NCI-H2227 (cell line): ENCODE measurements around the gene KCNJ1.

Experiments used
- DNase-seq: peaks from one replicate; lab custom pipeline; 2025; ENCODE audit not compliant: unreplicated experiment; lab: John Stamatoyannopoulos, UW

Gene KCNJ1

GRCh38 chr11:128882451-128882850, 15.4 kb upstream of the KCNJ1 start:
- no peak for DNase-seq

DNA sequence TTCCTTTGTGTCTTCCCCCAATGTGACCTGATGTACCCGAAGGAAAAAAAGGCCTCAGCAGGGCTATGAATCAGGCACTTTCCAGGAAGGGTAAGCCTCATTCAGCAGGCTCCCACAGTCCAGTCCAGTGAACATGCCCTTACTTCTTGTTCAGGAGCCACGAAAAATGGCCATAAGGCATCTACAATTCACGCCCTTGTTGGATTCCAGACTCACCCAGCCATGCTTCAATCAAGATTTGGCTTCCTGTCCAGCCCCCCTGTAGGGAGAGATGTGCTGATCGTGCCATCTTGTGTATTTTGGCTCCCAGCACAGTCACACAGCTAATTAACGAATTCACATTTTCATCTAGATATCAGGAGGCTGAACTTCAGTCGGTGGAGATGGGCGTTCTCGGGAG, 14.1 kb upstream of the KCNJ1 start:
- DNase-seq, result no peak

DNA sequence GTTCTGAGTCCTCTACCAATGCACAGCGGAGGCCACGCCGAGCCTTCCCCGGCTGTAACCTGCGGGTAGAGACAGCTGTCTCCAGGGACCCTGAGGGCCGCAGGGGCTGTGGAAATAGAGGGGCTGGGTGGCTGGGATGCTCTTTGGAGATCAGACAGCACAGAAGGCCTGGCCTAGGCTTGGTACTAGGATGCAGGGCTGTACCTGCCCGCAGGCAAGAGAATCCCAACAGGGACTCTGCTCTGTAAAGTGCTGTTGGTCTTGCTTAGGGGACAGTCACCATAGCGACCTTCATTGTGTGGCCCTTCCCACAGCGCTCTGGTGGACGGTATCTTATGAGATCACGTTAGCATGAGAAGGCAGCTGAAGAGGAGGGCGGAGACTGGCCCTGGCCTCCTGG, 12.7 kb upstream of the KCNJ1 start:
- DNase-seq, result no peak

DNA sequence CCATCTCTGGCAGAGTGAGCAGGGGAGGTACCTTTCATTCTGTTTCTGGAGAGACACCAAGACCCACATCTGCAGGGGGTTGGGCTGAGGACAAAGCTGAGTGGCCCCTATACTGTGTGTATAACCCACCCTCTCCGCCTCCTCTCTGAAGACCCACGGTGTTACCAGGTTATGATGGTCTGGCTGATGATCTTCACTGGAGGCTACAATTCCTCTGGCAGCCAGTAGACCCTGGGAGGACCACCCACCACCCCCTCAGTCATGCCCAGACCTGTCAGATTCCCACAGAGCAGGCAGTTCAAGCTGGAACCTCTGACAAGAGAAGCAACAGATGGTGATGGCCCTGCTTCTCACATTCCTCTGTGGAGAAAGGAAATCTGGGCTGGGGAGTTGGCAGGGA, 11.4 kb upstream of the KCNJ1 start:
- no peak for DNase-seq

DNA sequence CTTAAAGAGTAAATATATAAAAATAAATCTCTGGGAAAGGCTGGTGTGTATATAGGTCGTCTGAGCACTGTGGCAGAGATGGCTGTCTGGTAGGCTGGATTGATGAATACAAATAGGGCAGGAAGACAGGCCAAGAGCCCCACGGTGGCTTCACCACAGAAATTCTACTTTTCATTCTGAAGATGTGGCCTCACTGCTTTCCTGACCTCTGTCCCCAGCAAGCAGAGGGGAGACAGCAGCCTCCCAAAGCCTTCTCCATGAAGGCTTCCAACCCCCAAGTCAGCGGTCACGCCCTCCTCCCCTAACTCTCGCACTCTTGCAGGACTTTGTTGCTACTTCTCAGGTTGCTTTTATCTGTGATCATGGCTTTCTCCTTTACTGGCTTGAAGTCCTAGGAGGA, 10.6 kb upstream of the KCNJ1 start:
- no peak for DNase-seq

- no peak for DNase-seq
These were observed 9.1 kb upstream of the KCNJ1 start for GRCh38 chr11:128876133-128876650.

- DNase-seq, result no peak
These were observed 7.3 kb upstream of the KCNJ1 start for GRCh38 chr11:128874427-128874826.

GRCh38 chr11:128872594-128872993, 5.5 kb upstream of the KCNJ1 start:
- no peak for DNase-seq

DNA sequence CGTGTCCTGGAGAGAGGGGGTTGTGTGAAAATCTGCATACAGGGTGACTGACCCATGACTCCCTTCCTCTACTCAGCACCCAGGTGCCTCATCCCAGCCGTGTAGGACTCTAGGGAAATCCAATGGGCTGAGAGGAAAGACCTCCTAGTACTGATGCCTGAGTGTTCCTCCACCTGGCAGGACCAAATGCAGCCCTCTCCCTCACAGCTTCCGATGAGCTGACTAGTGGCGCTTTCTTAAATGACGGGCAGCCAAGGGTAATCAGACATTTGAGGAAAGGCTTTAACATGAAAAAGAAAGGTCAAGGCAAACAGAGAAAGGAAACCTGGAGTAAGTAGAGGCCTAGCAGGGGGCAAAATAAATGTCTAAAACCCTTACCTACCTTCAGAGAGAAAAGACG, 5.0 kb upstream of the KCNJ1 start:
- no peak for DNase-seq

DNA sequence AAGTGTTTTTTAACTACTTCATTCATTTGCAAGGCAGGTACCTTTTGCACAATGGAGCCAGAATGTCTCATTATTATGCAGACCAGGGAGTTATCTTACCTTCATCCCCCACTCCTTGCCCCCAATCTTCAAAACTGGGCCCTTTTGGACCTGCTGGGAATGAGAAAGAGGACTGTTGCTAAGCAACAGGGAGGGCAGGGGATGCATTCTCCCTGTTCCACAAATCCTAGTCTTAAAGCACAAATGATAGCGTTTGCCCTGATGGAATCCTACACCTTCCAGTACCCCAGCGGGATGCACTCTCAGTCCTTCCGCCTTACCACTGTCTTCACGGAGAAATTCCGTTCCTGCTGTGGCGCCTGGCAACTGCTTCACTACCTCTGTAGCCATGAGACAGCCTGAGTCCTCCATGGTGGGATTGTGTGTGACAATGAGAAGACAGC, 4.1 kb upstream of the KCNJ1 start:
- no peak for DNase-seq

- no peak for DNase-seq
These were observed 2.0 kb upstream of the KCNJ1 start for GRCh38 chr11:128868841-128869671.

DNA sequence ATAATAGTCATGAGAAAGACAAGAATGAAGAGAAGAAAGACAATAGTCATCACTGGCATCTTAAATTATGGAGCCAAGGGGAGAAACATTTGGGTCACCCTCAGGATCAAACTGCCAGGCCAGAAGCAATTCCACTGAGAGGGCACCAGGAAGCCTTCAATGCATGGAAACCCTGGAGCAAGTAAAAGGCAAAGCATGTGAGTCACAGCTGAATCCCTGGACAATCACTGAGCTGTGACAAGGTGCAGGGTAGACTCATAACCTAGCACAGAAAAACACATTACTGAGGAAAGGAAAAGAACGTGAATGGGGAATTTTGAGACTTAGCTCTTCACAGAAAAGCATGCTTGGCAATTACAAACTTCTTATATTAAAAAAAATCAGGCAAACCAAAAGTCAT, 1.6 kb downstream of the KCNJ1 start:
- no peak for DNase-seq

- no peak for DNase-seq
These were observed 4.0 kb downstream of the KCNJ1 start for GRCh38 chr11:128862908-128863660.

- no peak for DNase-seq
These were observed 4.7 kb downstream of the KCNJ1 start for GRCh38 chr11:128862406-128862805.

- DNase-seq, result no peak
These were observed 6.3 kb downstream of the KCNJ1 start for GRCh38 chr11:128860571-128861361.

DNA sequence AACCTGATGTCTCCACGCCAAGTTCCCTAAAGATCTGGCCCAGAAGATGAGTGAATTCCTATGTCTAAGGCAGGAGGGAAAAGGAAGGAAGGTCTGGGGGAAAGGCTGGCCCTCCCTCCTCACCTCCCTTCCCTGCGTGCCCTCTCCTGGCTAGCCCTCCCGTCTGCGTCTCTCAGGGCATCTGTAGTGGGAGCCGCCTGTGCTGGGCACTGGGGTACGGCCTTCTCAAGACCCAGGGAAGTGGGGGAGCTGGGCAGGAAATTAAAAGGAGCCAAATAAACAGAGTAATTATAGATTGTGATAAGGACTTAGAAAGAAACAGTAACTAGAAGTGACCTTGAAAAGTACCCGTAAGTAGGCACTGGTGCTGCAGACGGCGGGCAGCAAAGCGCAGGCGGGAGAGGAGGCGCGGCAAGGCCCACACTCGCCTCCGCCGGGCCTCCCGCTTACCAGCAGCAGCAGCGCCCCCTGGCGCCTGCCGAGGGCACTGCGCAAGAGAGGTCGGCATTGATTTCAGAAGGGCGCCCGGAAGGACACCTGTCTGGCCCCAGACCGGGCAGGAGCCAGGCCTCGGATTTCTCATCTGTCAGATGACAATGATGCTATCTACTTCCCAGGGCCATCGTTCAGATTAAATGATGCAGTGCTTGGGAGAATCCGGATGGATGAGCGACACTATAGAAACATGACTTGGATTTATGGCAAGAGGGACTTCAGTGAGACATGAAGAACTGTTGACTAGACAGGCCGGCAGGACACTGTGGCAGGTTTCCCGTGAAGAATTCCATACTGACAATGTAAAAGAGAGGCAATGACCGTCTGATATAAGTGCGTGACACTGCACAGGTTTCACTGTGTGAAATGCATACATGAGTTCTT, 7.3 kb downstream of the KCNJ1 start:
- peak; percentile 8 for DNase-seq

GRCh38 chr11:128857341-128857740, 9.8 kb downstream of the KCNJ1 start:
- no peak for DNase-seq

DNA sequence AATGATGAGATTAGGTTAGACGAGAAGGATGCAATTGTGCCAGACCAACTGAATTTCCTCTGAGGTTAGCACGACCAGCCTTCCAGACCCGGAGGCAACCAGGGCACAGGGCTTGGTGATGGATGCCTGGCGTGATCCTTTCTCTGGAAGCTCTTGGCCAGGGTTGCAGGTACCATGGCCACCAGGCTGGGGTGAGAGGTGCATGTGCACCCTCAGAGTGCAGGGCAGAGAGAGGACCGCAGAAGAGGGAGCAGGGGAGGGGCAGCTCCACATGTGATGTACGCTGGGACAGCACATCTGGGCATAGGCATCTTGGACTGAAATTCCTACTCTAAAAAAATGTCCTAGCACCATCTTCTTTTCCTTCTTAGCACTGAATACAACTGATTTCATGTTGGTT, 10.9 kb downstream of the KCNJ1 start:
- no peak for DNase-seq

DNA sequence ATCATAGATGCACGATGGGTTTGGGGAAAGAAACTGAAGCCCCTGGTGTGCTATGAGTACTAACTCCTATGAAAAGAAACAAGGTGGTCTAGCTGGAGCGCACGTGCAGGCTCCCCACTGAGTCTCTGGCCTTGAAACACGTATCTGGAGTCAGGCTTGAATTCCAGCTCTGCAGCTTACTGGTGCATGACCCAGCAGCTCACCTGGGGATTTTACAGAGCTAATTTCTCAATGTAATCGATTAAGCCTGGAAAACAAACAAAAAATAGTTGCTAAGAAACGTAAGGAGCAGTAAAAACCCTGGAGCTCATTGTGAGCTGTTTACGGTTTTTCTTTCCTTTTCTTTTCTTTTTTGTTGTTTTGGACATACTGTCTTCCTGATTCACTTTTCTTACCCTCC, 12.3 kb downstream of the KCNJ1 start:
- no peak for DNase-seq

DNA sequence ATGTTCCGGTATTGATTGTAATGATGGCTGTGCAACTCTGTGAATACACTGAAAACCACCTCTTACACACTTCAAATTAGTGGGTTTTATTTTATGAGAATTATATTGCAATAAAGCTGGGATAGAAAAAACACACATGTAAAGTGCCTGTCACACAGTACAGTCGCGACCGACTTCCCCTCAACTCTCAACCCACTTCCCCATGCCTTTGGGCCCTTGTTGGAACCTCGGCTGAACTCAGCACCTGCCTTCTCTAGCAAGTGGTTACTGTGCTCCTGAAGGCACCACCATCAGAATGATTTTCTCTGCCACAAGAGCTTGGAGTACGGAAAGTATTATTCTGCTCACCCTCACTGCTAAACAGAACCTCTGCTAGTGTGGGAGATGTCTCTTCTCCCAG, 13.5 kb downstream of the KCNJ1 start:
- DNase-seq, result no peak
